Sigmoid colon (tissue), 7 donors: ENCODE results near the gene HOXB1. TPM values are rescaled to one million over a fixed set of nuclear protein-coding genes. Genes with fewer than 3 reads are reported as not detected.
A peak's percentile ranks its signal among the peaks of the same experiment; 100 is the strongest.

Experiments used
- DNase-seq: peaks from one replicate; pipeline ENCODE4 v3.0.0-alpha.2; 2019
- H3K27ac ChIP-seq, 4 donors: fragments of 200-600 bp; sonication (generic); one replicate each; pipeline ENCODE4 v1.5.1; 2016 to 2019; ENCODE audit warnings: mild to moderate bottlenecking in 1 of 4
- H3K27me3 ChIP-seq, 3 donors: fragments of 200-600 bp; sonication (generic); one replicate each; pipeline ENCODE4 v1.5.1; 2019; ENCODE audit warnings: mild to moderate bottlenecking in 1 of 3
- H3K36me3 ChIP-seq, 4 donors: fragments of 200-600 bp; sonication (generic); one replicate each; pipeline ENCODE4 v1.5.1; 2016 to 2019
- H3K4me1 ChIP-seq, 4 donors: fragments of 200-600 bp; sonication (generic); one replicate each; pipeline ENCODE4 v1.5.1; 2017 to 2019
- H3K4me3 ChIP-seq, 4 donors: fragments of 200-600 bp; sonication (generic); one replicate each; pipeline ENCODE4 v1.5.1; 2017 to 2019; ENCODE audit warnings: mild to moderate bottlenecking in 2 of 4, moderate library complexity in 1 of 4
- H3K9me3 ChIP-seq, 4 donors: fragments of 200-600 bp in 3 of 4; sonication (generic) in 3 of 4; one replicate each; pipeline versions ENCODE4 v1.5.1 to v1.6.1; 2013 to 2019
- EP300 ChIP-seq, 4 donors: sonication (generic); formaldehyde crosslinking; IDR thresholded peaks; one replicate each; pipeline ENCODE4 v1.6.1; 2017; ENCODE audit warnings: antibody characterized with exemption in 4 of 4
- POLR2A ChIP-seq, 2 donors: fragments of 450-650 bp; IDR thresholded peaks; one replicate each; pipeline ENCODE4 v1.6.1; 2016; ENCODE audit warnings: antibody characterized with exemption in 2 of 2, mild to moderate bottlenecking in 2 of 2, moderate library complexity in 2 of 2
- POLR2AphosphoS5 ChIP-seq, 4 donors: sonication (generic); formaldehyde crosslinking; IDR thresholded peaks; one replicate each; pipeline ENCODE4 v1.6.1; 2017; ENCODE audit warnings: antibody characterized with exemption in 4 of 4
- WGBS, 2 donors: extraction: QIAGEN DNeasy Blood & Tissue Kit; methylation state at CpG; one replicate each; pipeline ENCODE4 v1.1.7; 2013; 5-methylcytosine and 5-hydroxymethylcytosine counted together
- intact Hi-C: fragments of 100-400 bp; cut with DNase I; formaldehyde crosslinking; loops from one replicate; pipeline ENCODE4 v1.15.1; 2023
- polyA plus RNA-seq, 3 donors: library from polyadenylated mRNA; stranded (reverse); fragments of 200-250 nt; gene quantifications; one replicate each; pipeline ENCODE4 v1.2.3, GENCODE V29; 2013
- total RNA-seq, 4 donors: library from RNA; depleted of rRNA; stranded (reverse); fragments of >200 nt; gene quantifications; one replicate each; pipeline ENCODE4 v1.1.0, GENCODE V29; 2016
- TF ChIP-seq, protein P1 (sequence below), 4 experiments: fragments of 450-650 bp in 3 of 4; fragments of 200-600 bp in 1 of 4; IDR thresholded peaks; one replicate each; pipeline ENCODE4 v1.5.1; 2016 to 2019; ENCODE audit warnings: antibody characterized with exemption in 4 of 4, mild to moderate bottlenecking in 3 of 4, moderate library complexity in 2 of 4
- donor health status: healthy with polysubstance abuse.
- donor health status: Bipolar disorder and iron deficiency.
- donor health status: healthy.

Gene HOXB1
- total and polyA plus RNA-seq, 7 donors, result 0.27 to 0.92 (median 0.60) TPM; not detected in 4

DNA sequence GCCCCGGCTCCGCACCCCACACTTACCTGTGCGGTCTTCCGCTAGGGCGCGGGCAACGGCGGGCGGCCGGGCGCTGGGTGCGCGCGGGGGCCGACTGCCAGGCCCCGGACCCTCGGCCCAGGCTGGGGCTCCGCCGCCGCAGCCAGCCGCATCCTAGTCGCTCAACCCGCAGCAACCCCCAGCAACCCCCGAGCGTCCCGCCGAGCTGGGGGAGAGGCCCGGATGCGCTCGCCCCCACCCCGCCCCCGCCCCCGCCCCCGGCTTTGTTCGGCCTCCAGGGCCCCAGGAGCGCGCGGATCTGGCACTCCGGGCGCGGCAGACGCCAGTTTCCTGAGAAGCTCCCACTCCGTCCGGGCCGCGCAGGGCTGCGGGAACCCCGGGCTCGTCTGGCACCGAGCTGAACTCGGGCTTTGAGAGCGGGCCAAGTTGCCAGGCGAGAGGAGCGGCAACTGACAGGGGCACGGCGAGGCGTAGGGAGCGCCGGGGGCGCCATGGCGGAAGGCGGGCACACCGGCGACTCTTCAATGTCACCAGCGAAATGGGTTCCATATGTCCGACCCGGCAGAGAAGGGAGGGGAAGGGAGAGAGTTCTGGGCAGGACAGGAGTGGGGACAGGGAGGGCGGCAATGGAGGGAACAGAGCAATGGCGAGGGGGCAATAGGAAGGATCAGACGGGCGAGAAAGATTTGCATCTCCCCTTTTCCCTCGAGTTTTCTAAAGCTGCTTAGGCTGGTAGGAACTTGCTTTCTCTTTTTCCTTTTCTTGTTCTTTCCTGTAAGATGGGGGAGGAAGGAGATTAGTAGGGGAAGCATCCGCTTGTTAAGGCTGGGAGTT is 33.6 kb upstream of the HOXB1 start:
- intact Hi-C loops, result no loop called here
- WGBS, 2 donors, result 60 to 80% methylated on average over 73 of the region's 73 CpGs
- no peaks in the 10 kb centered on the region for H3K36me3 ChIP-seq
- no peaks in the 10 kb centered on the region for H3K9me3 ChIP-seq
- DNase-seq, result peak; percentile 84
- no peaks in the 10 kb centered on the region for H3K27me3 ChIP-seq
- peaks cover 0 to 100% (median 99%) of the 10 kb centered on the region in 4 donors for H3K4me1 ChIP-seq
- TF ChIP-seq POLR2AphosphoS5 (IDR thresholded peaks at IDR 0.05), result peak in 3 of 4 donors; percentile 16 to 69 (median 54)
- no peak for TF ChIP-seq POLR2A (IDR thresholded peaks at IDR 0.05)
- H3K4me3 ChIP-seq, result peak overlapping the region; percentile 32 to 52 (median 48)
- peak overlapping the region; percentile 94 to 99 (median 96) for H3K27ac ChIP-seq

DNA sequence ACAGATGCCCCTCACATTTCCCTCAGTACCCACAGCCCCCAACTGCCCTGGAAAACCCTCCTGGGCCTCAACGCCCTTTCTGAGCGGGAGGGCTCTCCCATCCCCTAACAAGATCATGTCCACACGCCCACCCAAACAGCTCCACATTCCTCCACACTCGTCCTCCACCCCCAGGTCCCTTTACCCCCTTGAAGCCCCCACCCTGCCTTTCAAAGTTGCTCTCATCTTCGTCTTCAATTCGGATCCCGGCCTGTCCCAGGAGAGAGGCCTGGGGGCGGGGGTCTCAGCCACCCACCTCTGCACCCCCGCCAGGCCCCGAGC is 33.0 kb upstream of the HOXB1 start:
- no peak for DNase-seq
- Histone ChIP-seq H3K27me3 (no peaks in the 10 kb centered on the region), H3K36me3 (no peaks in the 10 kb centered on the region), H3K4me3 (peak overlapping the region; percentile 32 to 52 (median 48)), H3K9me3 (no peaks in the 10 kb centered on the region), H3K27ac (peak overlapping the region; percentile 94 to 99 (median 96)), H3K4me1 (peaks cover 0 to 100% (median 99%) of the 10 kb centered on the region in 4 donors)
- TF ChIP-seq POLR2A (IDR thresholded peaks at IDR 0.05), result no peak
- TF ChIP-seq, protein P1, sequence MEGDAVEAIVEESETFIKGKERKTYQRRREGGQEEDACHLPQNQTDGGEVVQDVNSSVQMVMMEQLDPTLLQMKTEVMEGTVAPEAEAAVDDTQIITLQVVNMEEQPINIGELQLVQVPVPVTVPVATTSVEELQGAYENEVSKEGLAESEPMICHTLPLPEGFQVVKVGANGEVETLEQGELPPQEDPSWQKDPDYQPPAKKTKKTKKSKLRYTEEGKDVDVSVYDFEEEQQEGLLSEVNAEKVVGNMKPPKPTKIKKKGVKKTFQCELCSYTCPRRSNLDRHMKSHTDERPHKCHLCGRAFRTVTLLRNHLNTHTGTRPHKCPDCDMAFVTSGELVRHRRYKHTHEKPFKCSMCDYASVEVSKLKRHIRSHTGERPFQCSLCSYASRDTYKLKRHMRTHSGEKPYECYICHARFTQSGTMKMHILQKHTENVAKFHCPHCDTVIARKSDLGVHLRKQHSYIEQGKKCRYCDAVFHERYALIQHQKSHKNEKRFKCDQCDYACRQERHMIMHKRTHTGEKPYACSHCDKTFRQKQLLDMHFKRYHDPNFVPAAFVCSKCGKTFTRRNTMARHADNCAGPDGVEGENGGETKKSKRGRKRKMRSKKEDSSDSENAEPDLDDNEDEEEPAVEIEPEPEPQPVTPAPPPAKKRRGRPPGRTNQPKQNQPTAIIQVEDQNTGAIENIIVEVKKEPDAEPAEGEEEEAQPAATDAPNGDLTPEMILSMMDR (IDR thresholded peaks at IDR 0.05), result no peak
- TF ChIP-seq EP300 (IDR thresholded peaks at IDR 0.05), result no peak
- no peak for TF ChIP-seq POLR2AphosphoS5 (IDR thresholded peaks at IDR 0.05)
- 80 to 90% methylated on average over 10 of the region's 10 CpGs for WGBS, 2 donors
- intact Hi-C loops, result no loop called here

DNA sequence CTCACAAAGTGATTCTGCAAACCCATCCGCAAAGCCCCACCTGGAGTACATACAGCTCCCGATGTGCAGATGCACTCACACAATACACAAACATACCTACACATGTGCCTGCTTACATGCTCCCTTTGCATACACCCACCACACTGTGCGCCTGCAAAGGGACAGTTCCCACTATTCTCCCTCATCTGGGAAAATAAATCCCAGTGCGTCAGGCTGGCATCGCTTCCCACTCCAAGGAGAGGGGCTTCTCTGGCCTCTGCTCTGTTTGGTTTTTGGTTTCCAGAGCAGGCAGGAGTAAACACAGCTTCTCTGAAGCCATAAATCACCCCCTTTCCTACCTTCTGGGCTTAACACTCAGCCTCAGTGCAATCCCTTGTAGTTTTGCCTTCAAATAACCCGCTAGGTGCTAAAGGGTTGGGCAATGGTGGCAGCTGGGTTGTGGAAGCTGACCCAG is 32.6 kb upstream of the HOXB1 start:
- DNase-seq, result no peak
- H3K9me3 ChIP-seq, result no peaks in the 10 kb centered on the region
- peaks cover 0 to 100% (median 99%) of the 10 kb centered on the region in 4 donors for H3K4me1 ChIP-seq
- no peaks in the 10 kb centered on the region for H3K27me3 ChIP-seq
- H3K36me3 ChIP-seq, result no peaks in the 10 kb centered on the region
- WGBS, 2 donors, result 85 to 88% methylated on average over 6 of the region's 6 CpGs
- peak overlapping the region; percentile 94 to 99 (median 96) for H3K27ac ChIP-seq
- TF ChIP-seq EP300 (IDR thresholded peaks at IDR 0.05) (no peak), POLR2A (IDR thresholded peaks at IDR 0.05) (no peak), POLR2AphosphoS5 (IDR thresholded peaks at IDR 0.05) (peak in 2 of 4 donors; percentile 21 to 23)
- TF ChIP-seq, protein P1 (IDR thresholded peaks at IDR 0.05), result no peak
- intact Hi-C loops, result no loop called here
- H3K4me3 ChIP-seq, result peak overlapping the region; percentile 32 to 52 (median 48)

DNA sequence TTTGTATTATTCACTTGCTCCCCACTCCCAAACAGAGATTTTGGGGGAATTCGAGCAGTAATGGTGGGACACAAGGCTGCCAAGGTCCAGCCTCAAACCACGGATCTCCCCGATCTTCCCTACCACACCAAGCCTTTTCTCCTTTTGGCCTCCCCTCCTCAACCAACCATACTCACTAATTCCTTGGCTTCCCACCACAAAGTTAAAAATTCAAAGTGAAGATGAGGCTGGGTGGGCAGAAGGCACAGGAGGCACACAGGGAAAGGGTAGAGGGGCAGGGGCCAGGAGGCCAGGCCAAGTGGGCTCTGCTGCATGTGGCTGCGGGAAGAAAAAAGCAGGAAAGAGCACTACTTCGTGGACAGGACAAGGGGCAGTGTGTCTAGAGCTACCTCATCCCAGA is 32.1 kb upstream of the HOXB1 start:
- Histone ChIP-seq H3K27ac (peak overlapping the region; percentile 94 to 99 (median 96)), H3K4me3 (peak overlapping the region in 2 of 4 donors; percentile 49 to 52), H3K36me3 (no peaks in the 10 kb centered on the region), H3K9me3 (no peaks in the 10 kb centered on the region), H3K4me1 (peaks cover 0 to 100% (median 99%) of the 10 kb centered on the region in 4 donors), H3K27me3 (no peaks in the 10 kb centered on the region)
- intact Hi-C loops, result no loop called here
- DNase-seq, result no peak
- WGBS, 2 donors, result 83 to 89% methylated on average over 5 of the region's 5 CpGs
- TF ChIP-seq EP300 (IDR thresholded peaks at IDR 0.05) (no peak), POLR2A (IDR thresholded peaks at IDR 0.05) (no peak), POLR2AphosphoS5 (IDR thresholded peaks at IDR 0.05) (no peak)
- TF ChIP-seq, protein P1 (IDR thresholded peaks at IDR 0.05), result no peak
